Measurements from ENCODE around the gene ANAPC1. TPM values are rescaled to one million over a fixed set of nuclear protein-coding genes. Genes with fewer than 3 reads are reported as not detected.

The ANAPC1 gene
- total RNA-seq, 1 donor from 2014 or later = 44.3 TPM

DNA sequence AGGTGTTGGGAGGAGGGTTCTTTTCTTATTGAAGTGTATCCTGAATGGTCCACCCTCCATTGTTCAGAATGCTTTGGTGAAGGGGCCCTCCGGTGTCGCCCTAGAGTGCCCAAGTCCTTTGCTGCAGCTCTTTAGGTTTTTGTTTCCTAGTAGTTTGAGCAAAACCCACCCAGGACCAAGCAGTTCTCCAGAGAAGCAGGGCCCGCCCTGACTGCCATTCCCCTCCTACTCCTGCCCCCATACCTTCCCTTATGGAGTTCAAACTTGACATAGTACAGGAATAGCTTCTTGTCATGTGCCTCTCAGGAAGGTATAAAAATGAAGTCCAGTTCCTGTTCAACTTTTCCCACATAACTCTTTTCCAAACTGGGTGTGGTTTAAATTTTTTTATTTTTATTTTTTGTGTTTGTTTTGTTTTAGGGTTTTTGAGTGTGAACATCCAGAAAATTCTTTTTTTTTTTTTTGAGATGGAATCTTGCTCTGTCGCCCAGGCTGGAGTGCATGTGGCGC is 20.0 kb upstream of the ANAPC1 start:
- H3K27ac Mint-ChIP-seq (ENCODE audit: unreplicated experiment) = no peak overlapping the region
- no peak overlapping the region for H3K4me3 Mint-ChIP-seq (ENCODE audit: unreplicated experiment)
- DNase-seq (ENCODE audit: low spot score) = no peak
- no peaks in the 10 kb centered on the region for H3K27me3 Mint-ChIP-seq (ENCODE audit: unreplicated experiment)
- TF ChIP-seq, protein P1, sequence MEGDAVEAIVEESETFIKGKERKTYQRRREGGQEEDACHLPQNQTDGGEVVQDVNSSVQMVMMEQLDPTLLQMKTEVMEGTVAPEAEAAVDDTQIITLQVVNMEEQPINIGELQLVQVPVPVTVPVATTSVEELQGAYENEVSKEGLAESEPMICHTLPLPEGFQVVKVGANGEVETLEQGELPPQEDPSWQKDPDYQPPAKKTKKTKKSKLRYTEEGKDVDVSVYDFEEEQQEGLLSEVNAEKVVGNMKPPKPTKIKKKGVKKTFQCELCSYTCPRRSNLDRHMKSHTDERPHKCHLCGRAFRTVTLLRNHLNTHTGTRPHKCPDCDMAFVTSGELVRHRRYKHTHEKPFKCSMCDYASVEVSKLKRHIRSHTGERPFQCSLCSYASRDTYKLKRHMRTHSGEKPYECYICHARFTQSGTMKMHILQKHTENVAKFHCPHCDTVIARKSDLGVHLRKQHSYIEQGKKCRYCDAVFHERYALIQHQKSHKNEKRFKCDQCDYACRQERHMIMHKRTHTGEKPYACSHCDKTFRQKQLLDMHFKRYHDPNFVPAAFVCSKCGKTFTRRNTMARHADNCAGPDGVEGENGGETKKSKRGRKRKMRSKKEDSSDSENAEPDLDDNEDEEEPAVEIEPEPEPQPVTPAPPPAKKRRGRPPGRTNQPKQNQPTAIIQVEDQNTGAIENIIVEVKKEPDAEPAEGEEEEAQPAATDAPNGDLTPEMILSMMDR (IDR thresholded peaks at IDR 0.05; ENCODE audit: unreplicated experiment) = no peak
- H3K4me1 Mint-ChIP-seq (ENCODE audit: unreplicated experiment) = peaks cover 25% of the 10 kb centered on the region
- no peaks in the 10 kb centered on the region for H3K9me3 Mint-ChIP-seq (ENCODE audit: unreplicated experiment)
- H3K36me3 Mint-ChIP-seq (ENCODE audit: low read depth, unreplicated experiment) = no peaks in the 10 kb centered on the region

DNA sequence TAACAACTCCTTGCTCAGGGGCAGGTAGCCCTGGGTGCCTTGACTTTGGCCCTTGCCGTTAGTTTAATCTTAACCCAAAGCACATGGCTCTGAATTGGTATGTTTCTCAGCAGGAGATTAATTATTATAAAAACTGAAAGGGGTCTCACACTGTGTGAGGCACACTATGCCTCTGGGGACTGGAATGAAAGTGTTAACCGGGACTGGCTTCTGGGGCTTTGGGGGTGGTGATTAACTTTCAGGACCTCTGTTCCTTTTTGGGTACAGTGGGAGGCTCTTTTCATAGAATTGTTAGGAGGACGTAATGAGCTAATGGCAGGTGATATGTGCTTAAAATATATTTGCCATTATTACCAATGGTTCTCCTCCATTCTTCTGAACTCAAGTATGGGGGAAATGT is 19.5 kb upstream of the ANAPC1 start:
- no peak for DNase-seq (ENCODE audit: low spot score)
- Mint-ChIP-seq H3K27me3 (ENCODE audit: unreplicated experiment) (no peaks in the 10 kb centered on the region), H3K4me1 (ENCODE audit: unreplicated experiment) (peaks cover 25% of the 10 kb centered on the region), H3K4me3 (ENCODE audit: unreplicated experiment) (no peak overlapping the region), H3K9me3 (ENCODE audit: unreplicated experiment) (no peaks in the 10 kb centered on the region), H3K27ac (ENCODE audit: unreplicated experiment) (no peak overlapping the region), H3K36me3 (ENCODE audit: low read depth, unreplicated experiment) (no peaks in the 10 kb centered on the region)
- TF ChIP-seq, protein P1 (IDR thresholded peaks at IDR 0.05; ENCODE audit: unreplicated experiment) = no peak

DNA sequence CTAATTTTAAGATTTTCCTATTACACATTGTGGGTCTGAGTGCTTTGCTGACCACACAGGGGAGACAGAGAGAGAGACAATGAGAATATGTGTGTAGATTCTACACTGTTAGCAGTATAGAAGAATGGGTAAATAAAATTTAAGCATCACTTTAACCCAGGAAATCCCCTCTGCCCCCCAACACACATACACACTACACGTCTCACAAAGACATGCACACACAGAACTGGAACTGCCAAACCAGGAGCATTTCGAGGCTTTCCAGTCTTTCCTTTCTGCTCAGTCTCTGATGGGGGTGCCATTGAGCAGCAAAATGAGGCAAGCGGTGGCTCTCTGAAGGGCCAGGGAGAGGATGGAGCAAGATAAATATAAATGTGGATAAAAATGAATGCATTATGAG is 16.9 kb upstream of the ANAPC1 start:
- TF ChIP-seq, protein P1 (IDR thresholded peaks at IDR 0.05; ENCODE audit: unreplicated experiment) = no peak
- peak; percentile 23 for DNase-seq (ENCODE audit: low spot score)
- H3K27me3 Mint-ChIP-seq (ENCODE audit: unreplicated experiment) = peaks cover 2% of the 10 kb centered on the region
- H3K27ac Mint-ChIP-seq (ENCODE audit: unreplicated experiment) = no peak overlapping the region
- no peak overlapping the region for H3K4me3 Mint-ChIP-seq (ENCODE audit: unreplicated experiment)
- no peaks in the 10 kb centered on the region for H3K36me3 Mint-ChIP-seq (ENCODE audit: low read depth, unreplicated experiment)
- no peaks in the 10 kb centered on the region for H3K9me3 Mint-ChIP-seq (ENCODE audit: unreplicated experiment)
- H3K4me1 Mint-ChIP-seq (ENCODE audit: unreplicated experiment) = peaks cover 24% of the 10 kb centered on the region

DNA sequence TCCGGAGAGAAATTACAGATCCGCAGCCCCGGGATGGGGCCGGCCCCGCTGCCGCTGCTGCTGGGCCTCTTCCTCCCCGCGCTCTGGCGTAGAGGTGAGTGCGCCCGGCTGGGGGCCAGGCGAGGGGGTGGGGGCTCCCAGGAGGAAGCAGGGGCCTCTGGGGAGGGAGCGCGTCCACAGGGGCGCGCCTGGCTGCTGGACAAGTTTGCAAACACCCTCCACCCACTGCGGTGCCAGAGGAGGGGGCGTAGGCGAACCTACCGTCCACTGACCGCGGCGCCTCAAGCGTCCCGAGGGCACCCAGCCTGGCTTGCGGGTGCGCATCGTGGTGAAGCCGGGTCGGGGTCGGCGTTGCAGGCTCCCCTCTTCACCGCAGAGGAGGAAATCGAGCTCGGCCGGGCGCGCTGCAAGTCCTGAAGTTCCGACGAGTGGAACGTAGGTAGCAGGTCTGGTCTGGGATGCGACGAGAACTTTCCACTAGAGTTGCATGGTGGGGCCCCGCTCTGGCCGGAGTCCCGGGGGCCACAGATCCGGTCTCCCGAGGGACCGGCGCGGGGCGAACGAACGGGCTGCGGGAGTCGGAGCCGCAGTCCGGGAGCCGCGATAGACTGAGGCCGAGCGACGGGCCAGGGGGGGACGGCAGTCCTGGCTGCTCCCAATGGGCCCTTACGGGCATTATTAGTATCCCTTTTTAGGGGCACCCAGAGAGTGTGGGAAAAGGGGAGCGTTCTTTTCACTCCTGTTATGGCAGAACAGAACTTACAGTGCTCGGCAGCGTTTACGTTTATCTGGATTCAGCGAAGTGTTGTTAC is 14.9 kb upstream of the ANAPC1 start:
- H3K27ac Mint-ChIP-seq (ENCODE audit: unreplicated experiment) = no peak overlapping the region

More for the DNA sequence above, 14.9 kb upstream of the ANAPC1 start:
- Mint-ChIP-seq H3K27me3 (ENCODE audit: unreplicated experiment) (peaks cover 2% of the 10 kb centered on the region), H3K36me3 (ENCODE audit: low read depth, unreplicated experiment) (no peaks in the 10 kb centered on the region), H3K4me3 (ENCODE audit: unreplicated experiment) (peak overlapping the region; percentile 90), H3K4me1 (ENCODE audit: unreplicated experiment) (peaks cover 23% of the 10 kb centered on the region), H3K9me3 (ENCODE audit: unreplicated experiment) (no peaks in the 10 kb centered on the region)
- TF ChIP-seq, protein P1 (IDR thresholded peaks at IDR 0.05; ENCODE audit: unreplicated experiment) = no peak
- DNase-seq (ENCODE audit: low spot score) = peak; percentile 55
